SK-N-SH (cell line): ENCODE results near the gene ARHGEF6. TPM values are rescaled to one million over a fixed set of nuclear protein-coding genes. Genes with fewer than 3 reads are reported as not detected.

Experiments
- CTCF ChIA-PET: fragments of 300-600, 350-600 bp; formaldehyde crosslinking; extraction: SDS; loops from one replicate; lab custom pipeline; 2021; lab: Yijun Ruan, JAX
- POLR2A ChIA-PET: fragments of 350-600 bp; sonication (Branson Sonifier 250); formaldehyde crosslinking; extraction: SDS; loops from one replicate; lab custom pipeline; 2020; ENCODE audit warnings: antibody characterized with exemption, inconsistent platforms; lab: Yijun Ruan, JAX
- DNase-seq: peaks from one replicate; pipeline ENCODE4 v3.0.0; 2012
- H2AFZ ChIP-seq: fragments of 200-600 bp; sonication (generic); 2 replicates; pipeline ENCODE4 v1.8.1; 2016; ENCODE audit warnings: antibody characterized with exemption, mild to moderate bottlenecking, low read depth
- H3F3A ChIP-seq: fragments of 200-600 bp; sonication (generic); replicated peaks from 2 replicates; pipeline ENCODE3; 2016; ENCODE audit warnings: antibody characterized with exemption, mild to moderate bottlenecking; ENCODE audit not compliant: insufficient read depth
- H3K27ac ChIP-seq, 2 experiments: fragments of 200-500 bp in 1 of 2; fragments of 200-600 bp in 1 of 2; sonication (Bioruptor generic) in 1 of 2; sonication (generic), shearing (Covaris generic) in 1 of 2; 2 replicates each; pipeline versions ENCODE4 v1.5.1 to v1.6.1; 2014 to 2016; ENCODE audit warnings: low read depth in 2 of 2, inconsistent platforms in 1 of 2, low read length in 1 of 2, mild to moderate bottlenecking in 1 of 2, mixed read lengths in 1 of 2
- H3K27me3 ChIP-seq: fragments of 200-600 bp; sonication (generic), shearing (Covaris generic); 2 replicates; pipeline ENCODE4 v1.6.1; 2016; ENCODE audit warnings: mixed run types; ENCODE audit not compliant: insufficient read depth
- H3K36me3 ChIP-seq, 2 experiments: fragments of 200-500 bp in 1 of 2; fragments of 200-600 bp in 1 of 2; sonication (Bioruptor generic) in 1 of 2; sonication (generic) in 1 of 2; replicated peaks in 1 of 2; 2 replicates each; pipeline versions ENCODE3 to v1.5.1; 2014 to 2016; ENCODE audit warnings: low read length in 1 of 2, mild to moderate bottlenecking in 1 of 2; ENCODE audit not compliant: insufficient read depth in 2 of 2, control insufficient read depth in 1 of 2
- H3K4me1 ChIP-seq, 2 experiments: fragments of 200-500 bp in 1 of 2; fragments of 200-600 bp in 1 of 2; sonication (Bioruptor generic) in 1 of 2; sonication (generic), shearing (Covaris generic) in 1 of 2; 2 replicates each; pipeline versions ENCODE4 v1.5.1 to v1.6.1; 2014 to 2016; ENCODE audit warnings: low read depth in 1 of 2, low read length in 1 of 2, mixed run types in 1 of 2; ENCODE audit not compliant: insufficient read depth in 2 of 2, control insufficient read depth in 1 of 2
- H3K4me2 ChIP-seq: fragments of 200-600 bp; sonication (generic), shearing (Covaris generic); 2 replicates; pipeline ENCODE4 v1.6.1; 2017; ENCODE audit warnings: mixed run types
- H3K4me3 ChIP-seq, 2 experiments: fragments of 200-500 bp in 1 of 2; fragments of 200-600 bp in 1 of 2; sonication (Bioruptor generic) in 1 of 2; sonication (generic), shearing (Covaris generic) in 1 of 2; 2 replicates each; pipeline versions ENCODE4 v1.5.1 to v1.8.1; 2014 to 2016; ENCODE audit warnings: low read depth in 2 of 2, inconsistent platforms in 1 of 2, low read length in 1 of 2, mild to moderate bottlenecking in 1 of 2, mixed read lengths in 1 of 2, moderate library complexity in 1 of 2
- H3K79me2 ChIP-seq: fragments of 200-600 bp; sonication (generic); 2 replicates; pipeline ENCODE4 v1.8.1; 2017; ENCODE audit warnings: mild to moderate bottlenecking; ENCODE audit not compliant: insufficient read depth
- H3K9ac ChIP-seq: fragments of 200-600 bp; sonication (generic); 2 replicates; pipeline ENCODE4 v1.6.1; 2017; ENCODE audit warnings: mixed run types
- H3K9me2 ChIP-seq: fragments of 200-600 bp; sonication (generic); 2 replicates; pipeline ENCODE4 v1.6.1; 2017; ENCODE audit warnings: mixed run types
- H3K9me3 ChIP-seq: fragments of 200-600 bp; sonication (generic); 2 replicates; pipeline ENCODE4 v1.6.1; 2017; ENCODE audit warnings: mixed run types, mild to moderate bottlenecking, moderate library complexity
- H4K20me1 ChIP-seq: fragments of 200-600 bp; sonication (generic); 2 replicates; pipeline ENCODE4 v1.6.1; 2017; ENCODE audit warnings: mild to moderate bottlenecking, mixed run types; ENCODE audit not compliant: insufficient read depth
- CTCF ChIP-seq: fragments of 200-600 bp; sonication (generic); IDR thresholded peaks from 2 replicates; pipeline ENCODE4 v1.6.1; 2017; ENCODE audit warnings: antibody characterized with exemption, mild to moderate bottlenecking, moderate library complexity
- EZH2phosphoT487 ChIP-seq: fragments of 200-600 bp; sonication (generic); IDR thresholded peaks from 2 replicates; pipeline ENCODE4 v1.6.1; 2017; ENCODE audit warnings: low read depth, mixed run types, mild to moderate bottlenecking, antibody characterized with exemption, moderate library complexity, borderline replicate concordance
- GABPA ChIP-seq: IDR thresholded peaks from 2 replicates; pipeline ENCODE4 v1.4.0; 2012; ENCODE audit warnings: low read depth, mild to moderate bottlenecking
- JUND ChIP-seq: IDR thresholded peaks from 2 replicates; pipeline ENCODE4 v1.4.0; 2012
- MEF2A ChIP-seq: IDR thresholded peaks from 2 replicates; pipeline ENCODE4 v1.4.0; 2012; ENCODE audit warnings: low read depth, borderline replicate concordance
- RAD21 ChIP-seq: IDR thresholded peaks from 2 replicates; pipeline ENCODE4 v1.6.1; 2012; ENCODE audit warnings: mild to moderate bottlenecking, low read length
- RCOR1 ChIP-seq: fragments of 150-350 bp; IDR thresholded peaks from 2 replicates; pipeline ENCODE4 v1.6.1; 2017; ENCODE audit warnings: antibody characterized with exemption, low read length
- REST ChIP-seq: IDR thresholded peaks from 2 replicates; pipeline ENCODE4 v1.6.1; 2012; ENCODE audit warnings: mild to moderate bottlenecking, low read depth, low read length, moderate library complexity
- RFX5 ChIP-seq: IDR thresholded peaks from 2 replicates; pipeline ENCODE4 v1.6.1; 2012; ENCODE audit warnings: mild to moderate bottlenecking, improper control_type of control experiment, low read length
- TAF1 ChIP-seq: IDR thresholded peaks from 2 replicates; pipeline ENCODE4 v1.6.1; 2012; ENCODE audit warnings: low read depth, mild to moderate bottlenecking, low read length, moderate library complexity, borderline replicate concordance
- TEAD4 ChIP-seq: IDR thresholded peaks from 2 replicates; pipeline ENCODE4 v1.4.0; 2012; ENCODE audit warnings: mild to moderate bottlenecking, borderline replicate concordance; ENCODE audit not compliant: insufficient read depth
- YY1 ChIP-seq: IDR thresholded peaks from 2 replicates; pipeline ENCODE4 v1.4.0; 2012; ENCODE audit warnings: low read depth, mild to moderate bottlenecking
- ZBTB33 ChIP-seq: IDR thresholded peaks from 2 replicates; pipeline ENCODE4 v1.4.0; 2012; ENCODE audit warnings: low read depth, borderline replicate concordance
- whole genome bisulfite sequencing: methylation state at CpG from one replicate; pipeline ENCODE4 v1.1.6; 2017; ENCODE audit warnings: low lambda C conversion rate; 5-methylcytosine and 5-hydroxymethylcytosine counted together
- polyA plus RNA-seq, 3 experiments: library from polyadenylated mRNA; depleted of rRNA; stranded (reverse); fragments of >200 nt; gene quantifications; 2 replicates each; pipeline ENCODE4 v1.2.3, GENCODE V29; 2012
- TF ChIP-seq, protein P1 (sequence below): fragments of 150-350 bp; IDR thresholded peaks from 2 replicates; pipeline ENCODE4 v1.6.1; 2016; ENCODE audit warnings: mild to moderate bottlenecking, low read depth, low read length

ARHGEF6 gene
- polyA plus RNA-seq, 1 of the 3 experiments (the other 2 are of a cell fraction), result 2.7 TPM

DNA sequence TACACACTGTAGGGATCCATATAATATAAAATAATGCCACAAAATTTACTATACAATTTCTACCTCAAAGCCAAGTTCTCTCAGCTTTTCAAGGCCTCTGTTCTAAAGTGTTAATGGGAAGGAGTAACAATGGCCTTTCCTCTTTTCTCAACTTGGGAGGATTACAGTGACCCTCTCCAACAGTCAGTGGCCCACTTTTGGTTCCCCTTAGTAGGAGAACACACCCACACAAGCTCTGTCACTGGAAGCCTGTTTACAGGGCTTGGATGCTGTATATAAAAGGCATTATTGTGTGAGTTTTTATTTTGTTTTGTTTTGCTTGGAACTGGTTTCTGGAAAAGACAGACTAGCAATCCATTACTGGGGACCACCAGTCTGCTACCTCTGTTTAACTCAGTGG is 1.8 kb downstream of the ARHGEF6 start (continued):
- no peak for TF ChIP-seq CTCF
- no peak for TF ChIP-seq EZH2phosphoT487
- TF ChIP-seq, protein P1, sequence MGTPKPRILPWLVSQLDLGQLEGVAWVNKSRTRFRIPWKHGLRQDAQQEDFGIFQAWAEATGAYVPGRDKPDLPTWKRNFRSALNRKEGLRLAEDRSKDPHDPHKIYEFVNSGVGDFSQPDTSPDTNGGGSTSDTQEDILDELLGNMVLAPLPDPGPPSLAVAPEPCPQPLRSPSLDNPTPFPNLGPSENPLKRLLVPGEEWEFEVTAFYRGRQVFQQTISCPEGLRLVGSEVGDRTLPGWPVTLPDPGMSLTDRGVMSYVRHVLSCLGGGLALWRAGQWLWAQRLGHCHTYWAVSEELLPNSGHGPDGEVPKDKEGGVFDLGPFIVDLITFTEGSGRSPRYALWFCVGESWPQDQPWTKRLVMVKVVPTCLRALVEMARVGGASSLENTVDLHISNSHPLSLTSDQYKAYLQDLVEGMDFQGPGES, result no peak
- no peak for TF ChIP-seq JUND
- TF ChIP-seq TEAD4, result no peak
- TF ChIP-seq ZBTB33, result no peak
- TF ChIP-seq TAF1, result no peak

DNA sequence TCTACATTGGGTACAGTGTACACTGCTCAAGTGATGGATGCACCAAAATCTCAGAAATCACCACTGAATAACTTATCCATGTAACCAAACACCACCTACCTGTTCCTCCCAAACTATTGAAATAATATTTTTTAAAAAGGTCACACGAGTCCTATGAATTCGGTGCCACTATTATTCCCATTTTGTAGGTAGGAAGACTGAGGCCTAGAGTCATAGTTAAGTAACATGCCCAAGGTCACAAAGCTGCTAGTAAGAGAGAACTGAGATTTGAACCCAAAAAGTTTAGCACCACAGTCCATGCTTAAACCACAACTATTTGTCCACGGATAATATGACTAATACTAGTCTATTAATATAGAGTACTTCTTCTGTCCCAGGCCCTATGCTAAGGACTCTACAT is 2.7 kb downstream of the ARHGEF6 start:
- no peaks in the 10 kb centered on the region for H3K9me2 ChIP-seq
- H2AFZ ChIP-seq, result no peak overlapping the region
- no peak overlapping the region for H3K9ac ChIP-seq
- POLR2A ChIA-PET, result no interaction called here
- H3K4me1 ChIP-seq, result peaks cover 0 to 5% of the 10 kb centered on the region in 2 experiments; a peak in 1 of 4 replicates
- H3K27ac ChIP-seq, result no peak overlapping the region
- H3K27me3 ChIP-seq, result no peaks in the 10 kb centered on the region
- no peak overlapping the region for H3K4me2 ChIP-seq
- WGBS, result 45% methylated on average over 3 of the region's 3 CpGs
- no peaks in the 10 kb centered on the region for H3K36me3 ChIP-seq
- no peaks in the 10 kb centered on the region for H3K79me2 ChIP-seq
- CTCF ChIA-PET, result no interaction called here
- TF ChIP-seq RFX5, result no peak
- no peak for TF ChIP-seq TEAD4
- no peak for TF ChIP-seq RAD21
- no peak for TF ChIP-seq YY1
- TF ChIP-seq, all 33 proteins: peak for 0
- no peaks in the 10 kb centered on the region for H3K9me3 ChIP-seq
- H3F3A ChIP-seq, result no peaks in the 10 kb centered on the region
- H3K4me3 ChIP-seq, result no peak overlapping the region
- H4K20me1 ChIP-seq, result no peaks in the 10 kb centered on the region
- DNase-seq, result no peak

DNA sequence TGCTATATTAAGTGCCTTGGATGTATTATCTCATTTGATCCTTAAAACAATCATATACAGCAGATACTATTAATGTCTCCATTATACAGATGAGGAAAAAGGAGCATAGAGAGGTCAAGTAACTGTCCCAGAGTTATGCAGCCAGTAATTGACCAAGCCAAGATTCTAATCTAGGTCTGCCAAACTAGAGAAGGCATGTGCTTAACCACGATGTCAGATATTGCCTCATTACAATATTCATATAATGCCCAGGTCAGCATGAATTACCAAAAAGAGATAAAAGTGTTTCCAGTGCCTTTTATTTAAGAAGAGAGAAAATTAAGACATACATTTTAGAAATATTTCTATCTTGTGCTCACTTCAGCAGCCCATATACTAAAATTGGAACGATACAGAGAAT is 7.1 kb downstream of the ARHGEF6 start:
- Histone ChIP-seq H3K9ac (no peak overlapping the region), H2AFZ (no peak overlapping the region), H3K79me2 (no peaks in the 10 kb centered on the region), H3K4me1 (no peaks in the 10 kb centered on the region; a peak in 1 of 4 replicates), H3K27me3 (no peaks in the 10 kb centered on the region), H4K20me1 (no peaks in the 10 kb centered on the region), H3K4me3 (no peak overlapping the region), H3K4me2 (no peak overlapping the region), H3K36me3 (no peaks in the 10 kb centered on the region), H3K27ac (no peak overlapping the region), H3K9me3 (no peaks in the 10 kb centered on the region), H3K9me2 (no peaks in the 10 kb centered on the region), H3F3A (no peaks in the 10 kb centered on the region)
- CTCF ChIA-PET, result no interaction called here
- WGBS, result 33% methylated on average over 2 of the region's 2 CpGs
- no peak for DNase-seq
- POLR2A ChIA-PET, result no interaction called here
- TF ChIP-seq ZBTB33 (no peak), RFX5 (no peak), RCOR1 (no peak), TAF1 (no peak), MEF2A (no peak), REST (no peak), GABPA (no peak)
